C4-2B (cell line): ENCODE measurements around the gene TMEM260.

Experiments
- ZFX ChIP-seq: fragments of 450-650 bp; IDR thresholded peaks from 2 replicates; pipeline ENCODE4 v1.6.1; 2017
- TF ChIP-seq, protein P1 (sequence below): fragments of 450-650 bp; conservative IDR thresholded peaks from 2 replicates; pipeline ENCODE4 v1.5.1; 2017; ENCODE audit warnings: mild to moderate bottlenecking

DNA sequence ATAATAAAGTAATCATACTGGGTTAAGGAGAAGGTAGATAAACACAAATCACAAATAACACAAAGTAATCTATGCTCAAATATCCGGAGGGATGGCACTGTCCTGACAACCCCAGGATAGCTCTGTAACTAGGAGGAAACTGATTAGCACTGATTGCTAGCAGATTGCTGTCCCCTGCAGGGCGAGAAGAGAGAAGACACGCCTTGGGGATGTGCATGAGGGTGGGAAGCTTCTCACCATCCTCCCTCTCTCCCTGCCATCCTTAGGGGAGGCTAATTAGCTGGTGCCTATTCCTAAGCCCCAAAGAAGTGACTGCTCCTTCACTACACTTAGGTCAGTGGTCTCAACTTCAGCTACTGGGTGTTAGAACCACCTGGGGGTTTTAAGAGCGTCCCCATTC, 27.0 kb upstream of the TMEM260 start:
- TF ChIP-seq, protein P1, sequence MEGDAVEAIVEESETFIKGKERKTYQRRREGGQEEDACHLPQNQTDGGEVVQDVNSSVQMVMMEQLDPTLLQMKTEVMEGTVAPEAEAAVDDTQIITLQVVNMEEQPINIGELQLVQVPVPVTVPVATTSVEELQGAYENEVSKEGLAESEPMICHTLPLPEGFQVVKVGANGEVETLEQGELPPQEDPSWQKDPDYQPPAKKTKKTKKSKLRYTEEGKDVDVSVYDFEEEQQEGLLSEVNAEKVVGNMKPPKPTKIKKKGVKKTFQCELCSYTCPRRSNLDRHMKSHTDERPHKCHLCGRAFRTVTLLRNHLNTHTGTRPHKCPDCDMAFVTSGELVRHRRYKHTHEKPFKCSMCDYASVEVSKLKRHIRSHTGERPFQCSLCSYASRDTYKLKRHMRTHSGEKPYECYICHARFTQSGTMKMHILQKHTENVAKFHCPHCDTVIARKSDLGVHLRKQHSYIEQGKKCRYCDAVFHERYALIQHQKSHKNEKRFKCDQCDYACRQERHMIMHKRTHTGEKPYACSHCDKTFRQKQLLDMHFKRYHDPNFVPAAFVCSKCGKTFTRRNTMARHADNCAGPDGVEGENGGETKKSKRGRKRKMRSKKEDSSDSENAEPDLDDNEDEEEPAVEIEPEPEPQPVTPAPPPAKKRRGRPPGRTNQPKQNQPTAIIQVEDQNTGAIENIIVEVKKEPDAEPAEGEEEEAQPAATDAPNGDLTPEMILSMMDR, result peak; percentile 40
- TF ChIP-seq ZFX, result no peak
